GM18951 (cell line): ENCODE results near the gene OR51V1.
"Not testable (repeated sequence)": the region's sequence is repeated elsewhere in the genome, so short reads cannot be mapped to it uniquely, and the experiment has no call there.

Source experiments
- POLR2A ChIP-seq: IDR thresholded peaks from 4 replicates; pipeline ENCODE4 v1.6.1; 2011; ENCODE audit warnings: mild to moderate bottlenecking; ENCODE audit not compliant: insufficient read length, insufficient read depth; ENCODE audit errors: extremely low read depth
- in situ Hi-C: fragments of 300-500 bp; cut with MboI; formaldehyde crosslinking; loops from one replicate; pipeline ENCODE4 v1.12.0; 2022; ENCODE audit warnings: low sequenced_read_pairs, mixed read lengths, inconsistent platforms; ENCODE audit not compliant: unreplicated experiment

OR51V1 gene

GRCh38 chr11:5178046-5178837 lies 22.2 kb downstream of the OR51V1 start:
- in situ Hi-C loops = no loop called here

GRCh38 chr11:5174934-5175333 lies 25.5 kb downstream of the OR51V1 start:
- no peak for TF ChIP-seq POLR2A
- in situ Hi-C loops = no loop called here

More at GRCh38 chr11:5178046-5178837, 22.2 kb downstream of the OR51V1 start:
- TF ChIP-seq POLR2A = no peak

- in situ Hi-C loops = no loop called here
- no peak for TF ChIP-seq POLR2A
Measured at GRCh38 chr11:5171856-5172255, 28.6 kb downstream of the OR51V1 start.

GRCh38 chr11:5165898-5166297 lies 34.6 kb downstream of the OR51V1 start:
- in situ Hi-C loops = not testable (repeated sequence)

- in situ Hi-C loops = not testable (repeated sequence)
Measured at GRCh38 chr11:5164807-5165206, 35.7 kb downstream of the OR51V1 start.

- in situ Hi-C loops = not testable (repeated sequence)
Measured at GRCh38 chr11:5161045-5161444, 39.4 kb downstream of the OR51V1 start.

GRCh38 chr11:5160217-5160616 lies 40.3 kb downstream of the OR51V1 start:
- in situ Hi-C loops = not testable (repeated sequence)

- in situ Hi-C loops = no loop called here
- no peak for TF ChIP-seq POLR2A
Measured at GRCh38 chr11:5159806-5160205, 40.7 kb downstream of the OR51V1 start.

GRCh38 chr11:5154657-5155056 lies 45.8 kb downstream of the OR51V1 start, which contains the start of gene OR52A1:
Gene OR52A1 (minus strand): TSS chr11:5154757. CDS start chr11:5152369, 2,388 bp downstream.
- in situ Hi-C loops = no loop called here
- TF ChIP-seq POLR2A = no peak

- in situ Hi-C loops = no loop called here
- TF ChIP-seq POLR2A = no peak
Measured at GRCh38 chr11:5153574-5154431, 46.7 kb downstream of the OR51V1 start.

- no peak for TF ChIP-seq POLR2A
- in situ Hi-C loops = no loop called here
Measured at GRCh38 chr11:5151713-5152153, 48.7 kb downstream of the OR51V1 start.
